Activated naive CD4-positive, alpha-beta T cell treated with anti-CD3 and anti-CD28 coated beads, Interleukin-2, amount 50 U/mL, for 16 hours (primary cell): ENCODE measurements around the gene SEC14L2.

Experiments used
- DNase-seq: peaks from one replicate; pipeline ENCODE4 v3.0.0-alpha.2; 2020

Gene SEC14L2

DNA sequence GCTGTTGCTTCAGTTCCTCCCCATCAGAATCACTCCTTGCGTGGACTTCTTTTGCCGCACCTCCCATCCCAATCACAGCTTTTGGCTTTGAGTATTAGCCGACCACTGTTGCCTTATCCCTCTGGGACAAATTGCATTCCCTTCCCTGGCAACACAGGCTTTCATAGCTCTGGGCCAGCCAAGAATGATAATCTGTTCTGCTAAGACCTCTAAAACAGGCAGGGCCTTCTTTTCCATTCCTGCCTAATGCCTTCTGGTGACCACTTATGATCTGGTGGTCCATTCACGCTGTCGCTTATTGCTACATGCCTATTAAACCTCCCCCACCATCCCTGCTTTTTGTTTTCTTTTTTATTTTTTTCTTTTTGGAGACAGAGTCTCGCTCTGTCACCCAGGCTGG, 9.6 kb downstream of the SEC14L2 start:
- no peak for DNase-seq

DNA sequence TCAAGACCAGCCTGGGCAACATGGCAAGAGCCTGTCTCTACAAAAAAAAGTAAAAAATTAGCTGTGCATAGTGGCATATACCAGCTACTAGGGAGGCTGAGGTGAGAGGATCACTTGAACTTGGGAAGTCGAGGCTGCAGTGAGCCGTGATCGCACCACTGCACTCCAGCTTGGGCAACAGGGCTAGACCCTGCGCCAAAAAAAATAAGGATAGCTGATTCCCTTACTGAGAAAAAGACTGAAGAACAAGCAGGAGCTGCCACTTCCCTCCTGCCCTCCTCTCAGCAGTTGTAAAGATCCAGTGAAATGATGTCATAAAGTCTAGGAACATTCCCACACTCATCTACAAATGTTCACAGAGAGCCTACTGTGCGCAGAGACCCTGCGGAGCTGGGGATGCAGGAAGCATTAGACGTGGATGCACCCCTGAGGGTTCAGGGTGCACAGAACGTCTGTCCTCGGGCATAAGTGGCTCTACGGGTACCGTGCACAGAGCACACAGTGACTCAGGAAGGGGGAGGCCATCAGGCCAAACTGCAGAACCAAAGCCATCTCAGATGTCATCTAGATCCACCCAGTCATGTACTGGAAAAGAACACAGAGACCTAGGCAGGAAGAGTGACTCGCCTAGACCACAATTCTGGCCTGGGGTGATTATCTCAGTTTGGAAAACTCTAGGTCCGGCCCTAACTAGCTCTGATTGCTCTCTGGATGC, 11.7 kb downstream of the SEC14L2 start:
- DNase-seq: no peak

DNA sequence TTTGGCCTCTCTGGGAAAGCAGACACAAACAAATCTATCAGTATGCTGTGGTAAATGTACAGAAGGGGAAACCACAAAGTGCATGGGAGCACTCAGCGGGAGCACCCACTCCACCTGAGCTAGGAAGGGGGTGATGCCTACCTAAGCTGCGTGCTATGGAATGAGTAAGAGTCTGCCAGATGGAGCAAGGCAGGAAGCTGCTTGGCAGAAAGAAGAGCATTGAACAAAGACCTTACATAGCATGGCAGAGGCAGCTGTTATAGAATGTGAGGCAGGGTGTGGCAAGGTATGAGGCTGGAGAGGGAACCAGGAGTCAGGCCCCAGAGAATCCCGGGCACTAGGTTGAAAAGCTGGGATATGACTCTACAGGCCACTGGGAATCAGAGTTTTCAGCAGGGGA, 15.0 kb downstream of the SEC14L2 start:
- DNase-seq: no peak

DNA sequence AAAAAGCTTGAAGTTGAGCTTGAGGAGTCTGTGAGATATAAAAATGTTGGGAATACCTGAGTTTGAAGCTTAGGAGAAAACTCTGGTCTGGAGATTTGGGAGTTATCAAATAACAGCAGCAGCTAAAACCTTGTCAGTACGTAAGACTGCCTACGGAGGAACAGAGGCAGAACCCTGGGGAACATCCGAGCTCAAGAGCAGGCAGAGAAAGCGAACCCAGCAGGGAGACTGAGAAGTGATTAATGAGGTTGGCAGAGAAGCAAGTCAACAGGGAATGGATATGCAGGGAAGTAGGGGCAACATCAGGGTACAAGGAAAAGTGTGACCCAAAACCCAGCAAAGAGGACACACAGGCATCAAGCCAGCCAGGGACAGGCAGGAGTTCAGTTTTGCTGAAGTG, 16.2 kb downstream of the SEC14L2 start:
- DNase-seq: no peak

DNA sequence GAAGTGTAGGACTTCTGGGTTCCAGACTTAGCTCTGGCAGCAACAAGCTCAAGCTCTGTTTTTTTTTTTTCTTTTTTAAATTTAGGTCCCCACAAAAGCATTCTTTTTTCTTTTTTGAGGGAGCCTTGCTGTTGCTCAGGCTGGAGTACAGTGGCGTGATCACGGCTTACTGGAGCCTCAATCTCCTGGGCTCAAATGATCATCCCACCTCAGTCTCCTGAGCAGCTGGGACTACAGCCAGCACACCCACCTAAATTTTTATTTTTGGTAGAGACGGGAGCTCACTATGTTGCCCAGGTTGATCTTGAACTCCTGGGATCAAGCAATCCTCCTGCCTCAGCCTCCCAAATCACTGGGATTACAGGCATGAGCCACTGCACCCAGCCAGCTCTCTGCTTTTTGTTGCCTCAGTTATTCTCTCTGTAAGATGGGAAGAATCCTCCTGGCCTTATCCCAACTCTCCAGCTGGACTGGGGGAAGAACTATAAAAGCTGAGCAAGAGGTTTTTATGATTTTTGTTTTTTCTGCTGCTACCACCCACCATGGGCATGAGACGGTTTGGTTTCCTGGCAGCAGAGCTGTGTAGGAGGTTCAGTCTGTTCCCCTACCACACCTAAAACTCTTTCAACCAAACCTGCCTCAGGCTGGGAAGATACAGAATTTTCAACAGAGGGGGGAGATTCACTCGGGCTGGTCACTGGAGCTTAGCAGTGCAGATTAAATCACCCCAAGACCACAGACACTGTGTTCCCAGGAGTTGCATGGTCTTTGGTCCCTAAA, 17.1 kb downstream of the SEC14L2 start:
- DNase-seq: no peak

DNA sequence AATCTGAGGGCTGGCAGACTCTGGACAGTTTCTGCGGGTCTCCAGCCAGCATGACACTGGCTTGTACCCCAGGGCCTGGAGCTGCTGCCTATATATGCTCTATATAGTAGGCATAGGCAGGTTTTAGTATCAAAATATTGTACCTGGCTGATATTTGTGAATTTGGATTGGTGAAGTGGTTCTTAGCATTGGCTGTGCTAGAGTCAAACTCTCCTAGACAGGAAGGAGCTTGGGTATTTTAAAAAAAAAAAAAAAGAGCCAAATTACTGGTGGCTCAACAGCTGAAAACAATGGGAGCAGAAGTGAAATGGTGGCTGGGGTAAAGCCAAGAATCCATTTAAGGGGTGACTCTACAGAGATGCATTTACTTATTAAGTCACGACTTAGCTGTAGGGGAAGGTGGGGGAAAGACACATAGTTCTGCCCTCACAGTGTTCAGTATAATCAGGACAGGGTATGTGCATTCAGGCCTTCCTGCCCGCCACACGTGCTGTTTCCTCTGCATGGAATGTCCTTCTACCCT, 17.8 kb downstream of the SEC14L2 start:
- DNase-seq: no peak

DNA sequence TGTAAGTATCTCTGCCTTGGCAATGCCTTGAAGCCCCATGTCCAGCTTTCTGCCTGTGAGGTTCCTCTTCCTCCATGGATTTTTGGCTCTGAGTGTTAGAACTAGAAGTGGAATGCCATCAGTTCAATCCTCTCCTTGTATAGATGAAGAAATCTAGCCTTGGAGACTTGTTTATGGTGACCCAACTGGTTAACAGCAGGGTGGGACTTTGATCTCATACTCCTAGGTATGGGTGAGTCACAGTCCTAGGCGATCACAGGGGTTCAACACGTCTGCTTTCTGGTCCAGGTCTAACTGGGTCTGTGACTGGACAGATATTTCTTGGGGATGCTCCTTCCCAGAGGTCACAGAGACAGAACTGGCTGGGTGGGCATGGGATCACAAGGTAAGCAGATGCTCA, 19.6 kb downstream of the SEC14L2 start:
- no peak for DNase-seq

DNA sequence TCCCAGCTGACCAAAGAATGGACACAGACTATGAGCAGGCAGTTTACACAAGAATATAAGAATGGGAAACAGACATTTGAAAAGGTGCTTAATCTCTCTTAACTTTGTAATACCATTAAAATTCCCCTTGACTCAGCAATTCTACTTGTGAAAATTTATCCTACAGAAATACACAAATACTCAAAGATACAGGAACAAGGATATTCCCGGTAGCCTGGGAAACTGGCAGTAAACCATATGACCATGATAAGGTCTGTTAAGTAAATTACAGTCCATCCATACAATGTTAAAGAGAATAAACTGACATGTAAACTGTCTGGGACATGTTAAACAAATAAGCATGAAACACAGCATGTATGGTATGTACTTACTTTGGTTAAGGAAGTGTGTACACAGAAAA, 20.0 kb downstream of the SEC14L2 start:
- DNase-seq: no peak

DNA sequence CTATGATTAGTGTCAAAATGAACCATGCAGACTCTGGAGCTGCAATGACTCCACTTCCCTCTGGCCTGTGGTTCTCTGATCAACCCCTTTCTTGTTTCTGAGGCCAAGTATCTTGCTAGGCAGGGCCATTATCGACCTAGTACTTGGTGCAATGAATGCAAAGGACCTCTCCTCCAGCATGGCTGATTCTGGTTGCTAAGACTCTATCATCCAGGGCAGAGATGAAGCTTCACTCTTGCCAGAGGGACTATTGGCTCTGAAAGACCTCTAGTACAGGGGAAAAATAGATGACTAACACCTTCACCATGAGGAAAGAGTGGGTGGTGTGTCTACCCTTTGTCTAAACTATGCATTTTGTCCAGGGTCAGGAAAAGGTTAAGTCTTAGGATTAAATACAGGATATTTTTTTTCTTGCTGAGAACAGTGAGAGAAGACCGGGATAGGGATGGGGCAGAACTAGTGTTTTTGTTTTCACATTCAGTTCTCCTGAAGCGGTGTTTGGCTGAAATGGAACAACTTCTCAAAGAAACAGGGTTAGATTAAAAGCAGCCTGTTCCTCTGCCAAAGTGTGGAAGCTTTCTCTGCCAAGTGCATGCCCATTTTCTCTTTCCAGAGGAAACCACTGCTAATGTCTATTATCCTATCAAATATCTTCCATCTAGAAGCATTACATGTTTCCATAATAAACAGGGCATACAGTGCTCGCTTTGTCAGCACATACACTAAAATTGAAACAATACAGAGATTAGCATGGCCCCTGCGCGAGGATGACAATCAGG, 23.7 kb downstream of the SEC14L2 start:
- DNase-seq: no peak

DNA sequence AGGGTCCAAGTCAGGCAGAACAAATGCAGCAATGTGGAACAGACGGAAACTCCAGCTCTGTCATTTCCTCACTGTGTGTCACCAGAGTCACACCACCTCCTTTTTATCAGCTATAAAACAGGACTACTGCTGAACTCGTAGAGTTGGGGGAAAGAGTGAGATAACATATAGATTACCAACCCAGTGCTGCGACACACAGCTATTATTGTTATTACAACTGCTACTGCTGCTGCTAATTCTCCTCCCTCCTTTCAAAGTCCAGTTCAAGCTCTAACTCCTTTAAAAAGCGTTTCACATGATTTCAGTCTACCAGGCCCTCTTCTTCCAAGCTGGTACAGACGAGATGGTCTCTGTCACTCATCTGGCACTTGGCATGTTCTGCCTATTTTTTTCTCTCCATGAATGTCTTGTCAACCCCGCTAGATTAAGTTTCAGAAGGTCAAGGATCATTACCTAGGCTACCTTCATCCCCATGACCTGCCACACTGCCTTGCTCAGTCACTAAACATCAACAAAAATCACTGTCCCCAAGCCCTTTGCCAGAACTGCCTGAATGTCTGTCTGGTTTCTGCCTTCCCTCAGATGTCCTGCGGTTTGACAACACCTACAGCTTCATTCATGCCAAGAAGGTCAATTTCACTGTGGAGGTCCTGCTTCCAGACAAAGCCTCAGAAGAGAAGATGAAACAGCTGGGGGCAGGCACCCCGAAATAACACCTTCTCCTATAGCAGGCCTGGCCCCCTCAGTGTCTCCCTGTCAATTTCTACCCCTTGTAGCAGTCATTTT, 25.1 kb downstream of the SEC14L2 start:
- no peak for DNase-seq

DNA sequence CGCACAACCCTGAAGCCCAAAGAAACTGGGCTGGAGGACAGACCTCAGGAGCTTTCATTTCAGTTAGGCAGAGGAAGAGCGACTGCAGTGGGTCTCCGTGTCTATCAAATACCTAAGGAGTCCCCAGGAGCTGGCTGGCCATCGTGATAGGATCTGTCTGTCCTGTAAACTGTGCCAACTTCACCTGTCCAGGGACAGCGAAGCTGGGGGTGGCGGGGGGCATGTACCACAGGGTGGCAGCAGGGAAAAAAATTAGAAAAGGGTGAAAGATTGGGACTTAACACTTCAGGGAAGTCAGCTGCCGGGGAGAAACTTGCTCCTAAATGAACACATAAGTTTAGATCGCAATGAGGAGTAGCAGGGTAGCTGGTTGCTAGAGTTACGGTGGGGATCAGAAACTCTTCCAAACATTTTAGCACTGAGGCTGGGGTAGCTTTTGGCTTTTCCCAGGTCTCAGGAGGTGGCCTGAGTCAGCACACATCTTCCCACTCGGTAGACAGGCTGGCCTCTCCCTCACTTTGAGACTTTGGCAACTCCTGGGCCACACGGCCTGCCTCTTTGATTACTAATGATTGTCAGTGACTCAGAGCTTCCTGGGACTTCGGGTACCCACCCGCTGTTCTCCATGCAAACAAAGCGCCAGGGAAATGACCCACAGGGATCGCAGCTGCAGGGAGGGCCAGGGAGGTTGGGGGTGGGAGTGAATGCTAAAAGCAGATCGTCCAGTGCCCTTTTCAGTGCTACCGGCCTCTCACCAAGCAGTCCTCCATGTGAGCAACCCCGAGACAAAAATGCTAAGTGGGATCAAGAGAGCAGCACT, 25.9 kb downstream of the SEC14L2 start:
- peak; percentile 39 for DNase-seq

DNA sequence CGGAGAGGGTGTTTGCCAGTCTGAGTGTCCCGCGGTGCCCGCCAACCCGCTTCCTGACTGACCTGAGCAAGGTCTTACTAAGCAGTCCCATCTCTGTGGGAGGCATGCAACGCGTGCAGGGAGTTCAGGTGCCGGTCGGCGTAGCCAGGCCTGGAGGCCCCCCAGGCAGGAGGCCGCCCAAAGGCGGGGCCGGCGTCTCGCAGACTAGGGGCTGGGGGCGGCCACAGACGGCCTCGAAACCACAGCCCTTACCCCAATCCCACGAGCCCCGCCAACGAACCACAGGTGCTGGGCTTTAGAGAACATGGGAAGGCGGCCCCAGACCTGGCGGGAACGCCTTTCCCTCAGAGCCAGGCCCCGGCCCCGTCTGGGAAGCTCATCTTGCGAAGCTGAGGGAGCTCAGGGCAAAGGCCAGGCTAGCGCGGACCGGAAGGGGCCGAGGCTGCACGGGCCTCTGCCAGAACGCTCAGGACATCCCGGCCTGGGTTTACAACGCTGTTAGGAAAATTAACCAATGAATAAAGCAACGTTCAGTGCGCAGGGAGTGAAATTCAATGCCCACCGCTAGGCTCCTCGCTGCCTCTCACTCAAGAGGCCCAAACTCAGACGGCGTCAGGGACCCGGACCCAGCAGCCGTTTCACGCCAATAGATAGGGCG, 26.6 kb downstream of the SEC14L2 start:
- peak; percentile 56 for DNase-seq

DNA sequence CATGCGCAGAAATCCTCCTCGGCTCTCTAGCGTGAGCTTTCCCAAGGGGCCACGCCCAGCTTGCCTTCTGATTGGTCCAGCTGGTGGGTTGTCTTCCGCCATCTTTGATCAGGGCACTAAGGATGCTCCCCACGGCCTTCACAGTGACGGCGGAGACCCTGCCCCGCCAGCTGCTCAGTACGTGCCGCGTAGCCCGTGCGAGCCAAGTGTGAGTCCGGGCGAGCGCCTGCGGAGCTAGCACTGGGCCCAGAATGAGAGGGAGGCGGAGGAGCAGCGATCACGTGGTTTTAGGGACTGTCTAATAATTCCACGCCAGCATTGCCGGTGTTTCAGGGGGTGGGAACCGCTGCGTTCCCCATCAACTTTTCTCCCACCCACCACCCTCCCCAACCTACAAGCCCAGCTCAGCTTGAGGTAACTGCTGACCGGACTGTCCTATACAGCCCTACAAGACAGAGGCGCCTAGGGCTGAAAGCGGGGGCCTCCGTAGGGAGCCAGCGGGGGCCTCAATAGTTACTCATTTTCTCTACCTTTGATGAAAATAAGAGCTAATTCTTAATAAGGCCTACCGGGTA, 27.2 kb downstream of the SEC14L2 start:
- peak; percentile 98 for DNase-seq

DNA sequence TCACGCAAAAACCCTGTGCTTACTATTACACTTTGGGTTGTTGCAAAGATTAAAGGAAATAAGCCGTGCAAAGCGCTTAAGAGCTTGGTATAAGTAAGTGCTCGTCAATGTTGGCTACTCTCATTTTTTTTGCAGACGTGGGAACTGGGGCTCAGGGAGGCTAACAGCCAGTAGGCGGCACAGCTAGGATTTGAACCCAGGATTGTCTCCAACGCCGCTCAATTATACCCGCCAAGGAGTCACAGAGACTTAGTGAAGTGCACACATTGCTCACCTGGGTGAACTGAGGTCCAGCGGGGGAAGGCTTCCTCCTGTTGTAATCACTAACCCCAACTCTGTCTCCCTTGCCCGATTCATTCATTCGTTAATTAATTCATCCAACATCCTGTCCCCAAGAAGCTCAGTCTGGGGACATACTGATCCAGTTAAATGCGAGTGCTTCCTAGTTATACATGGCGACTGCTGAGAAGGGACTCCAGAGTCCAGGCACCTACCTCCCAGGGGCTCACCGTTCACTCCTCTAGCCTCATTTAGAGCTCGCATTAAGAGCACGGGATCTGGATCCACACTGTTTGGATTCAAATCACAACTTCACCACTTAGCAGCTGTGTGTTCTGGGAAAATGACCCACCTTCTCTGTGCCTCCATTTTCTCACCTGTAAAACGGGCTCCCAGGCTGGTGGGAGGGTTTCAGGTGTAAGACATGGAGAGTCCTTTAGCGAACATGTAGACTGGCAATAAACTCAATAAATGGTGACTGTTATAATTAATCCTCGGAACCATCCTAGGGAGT, 27.9 kb downstream of the SEC14L2 start:
- DNase-seq: no peak

DNA sequence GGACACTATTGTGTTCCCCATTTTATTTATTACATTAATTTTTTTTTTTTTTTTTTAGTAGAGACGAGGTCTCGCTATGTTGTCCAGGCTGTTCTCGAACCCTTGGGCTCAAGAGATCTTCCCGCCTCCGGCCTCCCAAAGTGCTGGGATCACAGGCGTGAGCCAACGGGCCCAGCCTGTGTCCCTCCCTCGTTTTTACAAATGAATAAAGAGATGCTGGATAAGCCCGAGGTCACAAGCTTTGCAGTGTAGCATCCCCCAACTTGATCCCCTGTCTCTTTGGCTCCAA, 28.5 kb downstream of the SEC14L2 start:
- DNase-seq: no peak

DNA sequence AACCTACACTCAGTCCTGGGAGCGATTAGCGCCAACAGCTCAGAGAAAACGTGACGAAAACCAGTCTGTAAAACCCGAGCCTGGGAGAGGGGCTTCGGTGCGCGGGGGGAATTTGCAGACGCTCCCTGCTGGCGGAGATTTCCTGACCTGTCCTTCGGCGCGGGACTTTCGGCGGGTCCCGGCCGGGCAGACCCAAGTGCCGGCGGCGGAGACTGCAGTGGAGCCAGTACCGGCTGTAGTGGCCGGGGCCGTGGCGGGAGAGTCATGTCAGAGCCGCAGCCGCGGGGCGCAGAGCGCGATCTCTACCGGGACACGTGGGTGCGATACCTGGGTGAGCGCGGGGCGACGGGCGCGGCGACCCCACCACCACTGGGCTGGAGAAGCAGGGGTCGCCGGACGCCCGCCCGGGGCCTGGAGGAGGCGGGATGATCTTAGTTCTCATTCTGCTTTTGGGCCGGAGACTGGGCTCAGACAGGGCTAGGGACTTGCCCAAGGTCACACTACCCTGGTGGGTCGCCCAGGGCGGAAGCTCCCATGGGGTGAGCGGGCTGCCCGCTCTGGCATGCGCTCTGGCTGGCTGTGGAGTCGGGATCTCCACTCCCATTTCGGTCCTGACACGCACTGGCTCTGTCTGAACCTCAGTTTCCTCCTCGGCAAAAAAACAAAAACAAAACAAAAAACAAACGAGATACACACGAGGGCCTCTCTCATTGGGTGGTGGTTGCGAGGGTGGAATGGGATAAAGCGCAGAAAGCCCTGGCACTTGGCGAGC, 29.0 kb downstream of the SEC14L2 start, which contains the start of gene MTFP1:
MTFP1 (plus strand) TSS at position 153 of the 772 bp plus-strand sequence; CDS start at position 265, 112 bp downstream.
- peak; percentile 56 for DNase-seq

DNA sequence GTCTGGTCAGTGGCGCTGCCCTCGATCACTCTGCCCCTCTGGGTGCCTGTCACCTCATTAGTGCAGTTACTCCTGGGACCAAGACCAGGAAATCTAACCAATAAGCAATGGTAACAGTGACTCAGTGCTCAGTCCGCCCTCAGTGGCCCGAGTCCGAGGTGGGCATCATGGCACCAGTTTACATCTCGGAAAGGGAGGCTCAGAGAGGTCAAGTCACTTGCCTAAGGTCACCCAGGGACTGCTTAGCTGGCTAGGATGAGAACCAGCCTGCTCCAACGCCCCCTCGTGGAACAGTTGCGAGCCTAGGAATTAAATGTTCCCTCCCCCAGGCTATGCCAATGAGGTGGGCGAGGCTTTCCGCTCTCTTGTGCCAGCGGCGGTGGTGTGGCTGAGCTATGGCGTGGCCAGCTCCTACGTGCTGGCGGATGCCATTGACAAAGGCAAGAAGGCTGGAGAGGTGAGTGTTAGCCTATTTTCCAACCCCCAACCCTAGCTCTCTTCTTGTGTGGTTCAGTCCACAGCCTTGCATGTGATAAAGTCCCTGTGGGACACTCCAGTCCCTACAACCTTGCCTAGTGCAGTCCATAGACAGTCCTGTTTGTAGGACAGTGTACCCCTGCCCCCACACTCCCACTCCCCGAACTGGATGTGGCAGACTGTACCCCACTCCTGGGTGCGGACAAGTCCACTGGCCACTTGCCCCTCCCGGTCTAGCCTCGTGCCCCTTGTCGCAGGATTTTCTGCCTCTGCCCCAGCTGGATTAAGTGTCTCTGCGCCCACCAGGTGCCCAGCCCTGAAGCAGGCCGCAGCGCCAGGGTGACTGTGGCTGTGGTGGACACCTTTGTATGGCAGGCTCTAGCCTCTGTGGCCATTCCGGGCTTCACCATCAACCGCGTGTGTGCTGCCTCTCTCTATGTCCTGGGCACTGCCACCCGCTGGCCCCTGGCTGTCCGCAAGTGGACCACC, 29.9 kb downstream of the SEC14L2 start:
- DNase-seq: peak; percentile 88

DNA sequence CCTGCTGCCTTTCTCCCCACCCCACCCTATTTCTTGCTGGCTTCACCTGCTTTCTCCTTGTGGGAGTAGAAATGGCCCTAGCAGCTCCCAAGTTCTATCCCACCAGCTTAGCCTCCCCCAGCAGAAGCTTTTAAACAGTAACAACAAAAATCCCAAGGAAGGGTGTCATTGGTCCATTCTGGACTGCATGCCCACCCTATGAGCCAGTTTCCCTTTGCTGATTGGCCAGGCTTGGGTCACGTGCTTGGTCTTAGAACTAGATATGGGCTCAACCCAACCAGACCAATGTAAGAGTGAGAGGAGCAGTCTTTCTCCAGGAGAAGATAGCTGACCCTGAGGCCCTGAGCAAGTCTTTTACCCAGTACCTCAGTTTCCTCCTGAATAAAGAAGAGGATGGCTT, 31.1 kb downstream of the SEC14L2 start:
- no peak for DNase-seq
